Right lobe of liver (tissue), 4 donors: ENCODE data around the gene DAAM1.

Experiments used
- CTCF ChIP-seq, 4 donors: fragments of 200-600 bp in 3 of 4; fragments of 450-650 bp in 1 of 4; IDR thresholded peaks; one replicate each; pipeline versions ENCODE4 v1.5.1 to v1.8.0; 2016 to 2022; ENCODE audit warnings: antibody characterized with exemption in 4 of 4, mild to moderate bottlenecking in 2 of 4
- POLR2A ChIP-seq: fragments of 450-650 bp; IDR thresholded peaks from one replicate; pipeline ENCODE4 v1.6.1; 2017; ENCODE audit warnings: antibody characterized with exemption, mild to moderate bottlenecking
- donor health status: DM: no; HTN: no; CAD: no.
- donor health status: DM: no; HTN: no; CAD: no.
- donor health status: DM: no; HTN: yes; CAD: no.

- TF ChIP-seq CTCF (IDR thresholded peaks at IDR 0.05) (no peak), POLR2A (no peak)
These were observed 133.1 kb downstream of the DAAM1 start for GRCh38 chr14:59321626-59321949.
